GM06990 (cell line): ENCODE data around the gene PHYHD1.

Source experiments
- DNase-seq: peaks from one replicate; pipeline ENCODE4 v3.0.0-alpha.2; 2011; ENCODE audit not compliant: insufficient read length; ENCODE audit errors: extremely low read depth
- H3K27me3 ChIP-seq: replicated peaks from 2 replicates; pipeline ENCODE4 v1.6.0; 2011; ENCODE audit warnings: low read length; ENCODE audit not compliant: control insufficient read depth, insufficient read depth
- H3K36me3 ChIP-seq: 2 replicates; pipeline ENCODE4 v1.5.1; 2011; ENCODE audit warnings: low read length; ENCODE audit not compliant: control insufficient read depth, insufficient read depth
- H3K4me3 ChIP-seq: replicated peaks from 2 replicates; pipeline ENCODE4 v1.5.1; 2011; ENCODE audit warnings: low read depth, mild to moderate bottlenecking, control low read depth, low read length
- CTCF ChIP-seq: IDR thresholded peaks from 2 replicates; pipeline ENCODE4 v1.5.1; 2011; ENCODE audit warnings: low read length, control low read depth, mild to moderate bottlenecking, inconsistent platforms; ENCODE audit not compliant: insufficient read depth, poor library complexity, severe bottlenecking

The PHYHD1 gene

GRCh38 chr9:128902351-128903078 lies 18.3 kb upstream of the PHYHD1 start:
- peak overlapping the region; percentile 11; the same call in 1 of the 2 replicates for H3K4me3 ChIP-seq
- DNase-seq, result peak; percentile 76
- TF ChIP-seq CTCF, result no peak
- peaks cover 4% of the 10 kb centered on the region for H3K36me3 ChIP-seq
- H3K27me3 ChIP-seq, result no peaks in the 10 kb centered on the region

- peaks cover 8% of the 10 kb centered on the region for H3K36me3 ChIP-seq
- H3K27me3 ChIP-seq, result no peaks in the 10 kb centered on the region
- DNase-seq, result no peak
- TF ChIP-seq CTCF, result no peak
- no peak overlapping the region for H3K4me3 ChIP-seq
Observed at GRCh38 chr9:128903079-128903461, 17.7 kb upstream of the PHYHD1 start.

- Histone ChIP-seq H3K27me3 (no peaks in the 10 kb centered on the region), H3K36me3 (peaks cover 13% of the 10 kb centered on the region), H3K4me3 (no peak overlapping the region)
- no peak for TF ChIP-seq CTCF
- no peak for DNase-seq
Observed at GRCh38 chr9:128903871-128904620, 16.7 kb upstream of the PHYHD1 start.

GRCh38 chr9:128905964-128906363 lies 14.8 kb upstream of the PHYHD1 start:
- Histone ChIP-seq H3K27me3 (no peaks in the 10 kb centered on the region), H3K36me3 (peaks cover 19% of the 10 kb centered on the region), H3K4me3 (no peak overlapping the region)
- TF ChIP-seq CTCF, result no peak
- no peak for DNase-seq

GRCh38 chr9:128906741-128907140 lies 14.0 kb upstream of the PHYHD1 start:
- TF ChIP-seq CTCF, result no peak
- Histone ChIP-seq H3K4me3 (no peak overlapping the region), H3K36me3 (peaks cover 19% of the 10 kb centered on the region), H3K27me3 (no peaks in the 10 kb centered on the region)
- DNase-seq, result no peak
